ENCODE measurements around the gene CCDC184.
"Not testable (repeated sequence)": the region's sequence is repeated elsewhere in the genome, so short reads cannot be mapped to it uniquely, and the experiment has no call there.

The CCDC184 gene

GRCh38 chr12:48183091-48183875, at the start of gene CCDC184:
CCDC184 (plus strand) TSS chr12:48183644; CDS start chr12:48184123, 479 bp downstream.
- peak within 1 kb of the TSS; percentile 64 for H3K4me3 ChIP-seq (ENCODE audit: control insufficient read depth, low read depth, low read length)
- TF ChIP-seq CTCF (IDR thresholded peaks at IDR 0.05; ENCODE audit: control insufficient read depth, insufficient read depth, low read depth, low read length, missing control alignments): peak; percentile 41
- DNase-seq (ENCODE audit: low read depth): no peak

GRCh38 chr12:48135027-48135426, 48.4 kb upstream of the CCDC184 start:
- no peak for DNase-seq (ENCODE audit: low read depth)
- no peak for TF ChIP-seq CTCF (IDR thresholded peaks at IDR 0.05; ENCODE audit: control insufficient read depth, insufficient read depth, low read depth, low read length, missing control alignments)
- H3K4me3 ChIP-seq (ENCODE audit: control insufficient read depth, low read depth, low read length): no peak overlapping the region

- DNase-seq (ENCODE audit: low read depth): no peak
- TF ChIP-seq CTCF (IDR thresholded peaks at IDR 0.05; ENCODE audit: control insufficient read depth, insufficient read depth, low read depth, low read length, missing control alignments): no peak
- H3K4me3 ChIP-seq (ENCODE audit: control insufficient read depth, low read depth, low read length): no peak overlapping the region
Observed at GRCh38 chr12:48142818-48143674, 40.4 kb upstream of the CCDC184 start.

- TF ChIP-seq CTCF (IDR thresholded peaks at IDR 0.05; ENCODE audit: control insufficient read depth, insufficient read depth, low read depth, low read length, missing control alignments): no peak
- no peak for DNase-seq (ENCODE audit: low read depth)
- no peak overlapping the region for H3K4me3 ChIP-seq (ENCODE audit: control insufficient read depth, low read depth, low read length)
Observed at GRCh38 chr12:48143898-48144297, 39.5 kb upstream of the CCDC184 start.

- no peak for DNase-seq (ENCODE audit: low read depth)
- TF ChIP-seq CTCF (IDR thresholded peaks at IDR 0.05; ENCODE audit: control insufficient read depth, insufficient read depth, low read depth, low read length, missing control alignments): no peak
- no peak overlapping the region for H3K4me3 ChIP-seq (ENCODE audit: control insufficient read depth, low read depth, low read length)
Observed at GRCh38 chr12:48145981-48146380, 37.5 kb upstream of the CCDC184 start.

GRCh38 chr12:48151103-48151771, 32.2 kb upstream of the CCDC184 start:
- DNase-seq (ENCODE audit: low read depth): no peak
- no peak for TF ChIP-seq CTCF (IDR thresholded peaks at IDR 0.05; ENCODE audit: control insufficient read depth, insufficient read depth, low read depth, low read length, missing control alignments)
- H3K4me3 ChIP-seq (ENCODE audit: control insufficient read depth, low read depth, low read length): no peak overlapping the region

- DNase-seq (ENCODE audit: low read depth); H3K4me3 ChIP-seq (ENCODE audit: control insufficient read depth, low read depth, low read length): not testable (repeated sequence)
Observed at GRCh38 chr12:48155786-48156185, 27.7 kb upstream of the CCDC184 start.

Data from AG09309 (cell line).